ENCODE data around the gene PLAC1. TPM values are rescaled to one million over a fixed set of nuclear protein-coding genes. Genes with fewer than 3 reads are reported as not detected.

The PLAC1 gene
- total RNA-seq, 1 donor from 2014 or later: 1.3 TPM

- Histone ChIP-seq H3K27me3 (ENCODE audit: control insufficient read depth, insufficient read depth, low read length) (no peaks in the 10 kb centered on the region), H3K36me3 (ENCODE audit: control insufficient read depth, insufficient read depth, low read length) (no peaks in the 10 kb centered on the region), H3K4me3 (ENCODE audit: low read depth, low read length) (no peak overlapping the region)
- TF ChIP-seq, protein P1, sequence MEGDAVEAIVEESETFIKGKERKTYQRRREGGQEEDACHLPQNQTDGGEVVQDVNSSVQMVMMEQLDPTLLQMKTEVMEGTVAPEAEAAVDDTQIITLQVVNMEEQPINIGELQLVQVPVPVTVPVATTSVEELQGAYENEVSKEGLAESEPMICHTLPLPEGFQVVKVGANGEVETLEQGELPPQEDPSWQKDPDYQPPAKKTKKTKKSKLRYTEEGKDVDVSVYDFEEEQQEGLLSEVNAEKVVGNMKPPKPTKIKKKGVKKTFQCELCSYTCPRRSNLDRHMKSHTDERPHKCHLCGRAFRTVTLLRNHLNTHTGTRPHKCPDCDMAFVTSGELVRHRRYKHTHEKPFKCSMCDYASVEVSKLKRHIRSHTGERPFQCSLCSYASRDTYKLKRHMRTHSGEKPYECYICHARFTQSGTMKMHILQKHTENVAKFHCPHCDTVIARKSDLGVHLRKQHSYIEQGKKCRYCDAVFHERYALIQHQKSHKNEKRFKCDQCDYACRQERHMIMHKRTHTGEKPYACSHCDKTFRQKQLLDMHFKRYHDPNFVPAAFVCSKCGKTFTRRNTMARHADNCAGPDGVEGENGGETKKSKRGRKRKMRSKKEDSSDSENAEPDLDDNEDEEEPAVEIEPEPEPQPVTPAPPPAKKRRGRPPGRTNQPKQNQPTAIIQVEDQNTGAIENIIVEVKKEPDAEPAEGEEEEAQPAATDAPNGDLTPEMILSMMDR (IDR thresholded peaks at IDR 0.05; ENCODE audit: insufficient read depth, low read length, severe bottlenecking): no peak
- DNase-seq (ENCODE audit: low read depth) (peak; percentile 60), FAIRE-seq (no peak)
Measured at GRCh38 chrX:134676436-134676835, 18.2 kb upstream of the PLAC1 start.

DNA sequence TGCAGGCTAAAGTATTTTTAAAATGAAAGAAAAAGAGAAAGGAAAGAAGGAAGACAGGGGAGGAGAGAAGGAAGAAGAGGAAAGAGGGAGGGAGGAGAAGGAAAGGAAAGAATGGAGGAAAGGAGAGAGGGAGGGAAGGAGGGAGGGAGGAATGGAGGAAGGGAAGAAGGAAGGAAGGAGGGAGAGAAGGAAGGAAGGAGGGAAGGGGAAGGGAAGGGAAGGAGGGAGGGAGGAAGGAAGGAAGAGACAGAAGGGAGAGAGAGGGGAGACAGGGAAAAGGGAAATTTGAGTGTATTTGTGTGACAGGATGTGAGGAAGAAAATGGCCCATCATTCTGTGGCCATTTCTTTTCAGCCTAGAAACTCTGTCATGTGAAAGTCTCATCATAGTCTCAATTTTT lies 14.9 kb upstream of the PLAC1 start:
- TF ChIP-seq, protein P1 (IDR thresholded peaks at IDR 0.05; ENCODE audit: insufficient read depth, low read length, severe bottlenecking): no peak
- DNase-seq (ENCODE audit: low read depth) (no peak), FAIRE-seq (no peak)
- Histone ChIP-seq H3K4me3 (ENCODE audit: low read depth, low read length) (no peak overlapping the region), H3K27me3 (ENCODE audit: control insufficient read depth, insufficient read depth, low read length) (no peaks in the 10 kb centered on the region), H3K36me3 (ENCODE audit: control insufficient read depth, insufficient read depth, low read length) (no peaks in the 10 kb centered on the region)

DNA sequence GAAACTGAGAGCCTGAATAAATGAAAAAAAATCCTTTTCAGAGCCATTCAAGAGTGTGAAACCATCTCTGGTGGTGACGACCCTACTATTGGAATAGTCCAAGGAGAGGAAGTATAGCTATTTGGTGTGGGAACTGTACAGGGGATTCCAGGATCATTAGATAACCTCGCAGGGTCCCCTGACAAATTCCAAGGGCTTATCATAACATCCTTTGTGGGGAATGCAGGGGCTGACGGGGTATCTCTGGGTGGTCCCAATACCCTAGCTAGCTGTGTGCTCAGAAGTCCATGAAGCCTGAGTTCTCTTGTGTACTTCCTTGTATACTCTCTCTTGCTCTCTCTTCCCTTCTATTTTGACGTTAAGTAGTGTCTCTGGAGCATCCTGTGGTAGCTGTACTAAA lies 13.8 kb upstream of the PLAC1 start:
- TF ChIP-seq, protein P1 (IDR thresholded peaks at IDR 0.05; ENCODE audit: insufficient read depth, low read length, severe bottlenecking): no peak
- Histone ChIP-seq H3K4me3 (ENCODE audit: low read depth, low read length) (no peak overlapping the region), H3K36me3 (ENCODE audit: control insufficient read depth, insufficient read depth, low read length) (no peaks in the 10 kb centered on the region), H3K27me3 (ENCODE audit: control insufficient read depth, insufficient read depth, low read length) (no peaks in the 10 kb centered on the region)
- DNase-seq (ENCODE audit: low read depth) (no peak), FAIRE-seq (no peak)

- FAIRE-seq: no peak
- TF ChIP-seq, protein P1 (IDR thresholded peaks at IDR 0.05; ENCODE audit: insufficient read depth, low read length, severe bottlenecking): no peak
- DNase-seq (ENCODE audit: low read depth): peak; percentile 76
- H3K4me3 ChIP-seq (ENCODE audit: low read depth, low read length): no peak overlapping the region
- no peaks in the 10 kb centered on the region for H3K36me3 ChIP-seq (ENCODE audit: control insufficient read depth, insufficient read depth, low read length)
- H3K27me3 ChIP-seq (ENCODE audit: control insufficient read depth, insufficient read depth, low read length): no peaks in the 10 kb centered on the region
Measured at GRCh38 chrX:134671294-134671693, 13.0 kb upstream of the PLAC1 start.

DNA sequence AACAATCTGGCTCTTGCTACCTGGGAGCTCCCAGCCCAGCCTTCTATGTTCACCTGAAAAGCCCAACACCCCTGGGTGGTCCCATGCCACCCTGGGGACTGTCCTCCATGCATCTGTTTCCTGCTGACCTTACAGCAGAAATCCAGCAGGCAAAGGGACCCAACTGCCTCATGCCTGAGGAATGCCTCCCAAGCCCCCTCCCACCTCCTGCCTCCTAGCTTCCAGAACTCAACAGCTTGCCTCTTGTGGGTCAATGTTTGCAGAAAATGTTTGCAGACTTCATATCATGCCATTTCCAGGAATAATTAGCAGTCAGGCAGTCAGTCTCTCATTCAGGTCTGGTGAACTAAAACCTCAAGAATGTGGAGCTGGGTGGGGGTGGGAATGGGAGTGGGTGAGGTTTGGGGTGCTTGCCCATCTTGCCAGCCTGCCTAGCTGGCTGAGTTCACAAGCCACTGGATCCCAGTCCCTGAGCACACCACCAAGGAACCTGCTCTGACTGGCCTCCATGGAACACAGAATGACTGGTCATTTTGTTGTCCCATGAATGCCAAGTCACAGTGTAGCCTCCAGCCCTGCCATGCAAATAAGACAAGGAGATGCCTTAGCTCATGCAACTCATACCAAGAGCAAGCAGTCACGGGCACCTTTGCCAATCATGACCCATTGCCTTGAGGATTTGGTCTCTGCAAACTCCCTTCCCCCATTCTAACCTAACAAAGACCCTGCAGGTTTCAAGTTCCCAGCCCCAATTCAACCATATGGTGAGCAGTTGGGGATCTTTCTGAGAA lies 12.1 kb upstream of the PLAC1 start:
- Histone ChIP-seq H3K36me3 (ENCODE audit: control insufficient read depth, insufficient read depth, low read length) (no peaks in the 10 kb centered on the region), H3K4me3 (ENCODE audit: low read depth, low read length) (no peak overlapping the region), H3K27me3 (ENCODE audit: control insufficient read depth, insufficient read depth, low read length) (no peaks in the 10 kb centered on the region)
- DNase-seq (ENCODE audit: low read depth): peak; percentile 81
- TF ChIP-seq, protein P1 (IDR thresholded peaks at IDR 0.05; ENCODE audit: insufficient read depth, low read length, severe bottlenecking): no peak
- peak; percentile 36 for FAIRE-seq

Measured in bronchial epithelial cell (primary cell).